Activated CD4-positive, alpha-beta T cell treated with anti-CD3 and anti-CD28 coated beads, Interleukin-2, amount 10 ng/mL, durations not matched to agents 24 days and 14 days (primary cell): ENCODE results near the gene IQCE. TPM values are rescaled to one million over a fixed set of nuclear protein-coding genes. Genes with fewer than 3 reads are reported as not detected.

Source experiments
- DNase-seq: peaks from one replicate; pipeline ENCODE4 v3.0.0; 2022
- H3K27ac Mint-ChIP-seq: one replicate; pipeline ENCODE4 v1.8.0; 2022; ENCODE audit warnings: mild to moderate bottlenecking, mixed read lengths
- H3K27me3 Mint-ChIP-seq: one replicate; pipeline ENCODE4 v1.8.0; 2022; ENCODE audit warnings: mixed read lengths
- H3K36me3 Mint-ChIP-seq: one replicate; pipeline ENCODE4 v1.8.0; 2022; ENCODE audit warnings: low read depth, mild to moderate bottlenecking, mixed read lengths
- H3K4me1 Mint-ChIP-seq: one replicate; pipeline ENCODE4 v1.8.0; 2021; ENCODE audit warnings: mixed read lengths
- H3K4me3 Mint-ChIP-seq: one replicate; pipeline ENCODE4 v1.8.0; 2022; ENCODE audit warnings: mild to moderate bottlenecking, moderate library complexity, mixed read lengths
- H3K9me3 Mint-ChIP-seq: one replicate; pipeline ENCODE4 v1.8.0; 2021; ENCODE audit warnings: mixed read lengths
- intact Hi-C: fragments of 100-400 bp; cut with micrococcal nuclease; formaldehyde crosslinking; loops from one replicate; pipeline ENCODE4 v1.15.1; 2023
- total RNA-seq: library from RNA; stranded (reverse); gene quantifications from 2 replicates; pipeline ENCODE4 v1.2.3, GENCODE V29; 2022

Gene IQCE
- total RNA-seq, 1 donor from 2014 or later = 12.3 TPM

GRCh38 chr7:2517026-2517425 is 41.8 kb upstream of the IQCE start:
- Mint-ChIP-seq H3K9me3 (no peaks in the 10 kb centered on the region), H3K27me3 (peaks cover 7% of the 10 kb centered on the region), H3K4me3 (no peak overlapping the region), H3K36me3 (peaks cover 5% of the 10 kb centered on the region), H3K27ac (no peak overlapping the region), H3K4me1 (peaks cover 36% of the 10 kb centered on the region)
- no peak for DNase-seq
- intact Hi-C loops = loop anchor here (5.0 kb wide), 1 partner anchor 165 kb away; the partner anchor contains the start of gene EIF3B

- Mint-ChIP-seq H3K4me3 (peak overlapping the region; percentile 31), H3K4me1 (peaks cover 35% of the 10 kb centered on the region), H3K36me3 (peaks cover 9% of the 10 kb centered on the region), H3K9me3 (no peaks in the 10 kb centered on the region), H3K27me3 (peaks cover 7% of the 10 kb centered on the region), H3K27ac (peak overlapping the region; percentile 37)
- intact Hi-C loops = loop anchor here (5.0 kb wide), 1 partner anchor 166 kb away; the partner anchor contains the start of gene EIF3B
- no peak for DNase-seq
Measured at GRCh38 chr7:2517678-2518507, 40.9 kb upstream of the IQCE start.

DNA sequence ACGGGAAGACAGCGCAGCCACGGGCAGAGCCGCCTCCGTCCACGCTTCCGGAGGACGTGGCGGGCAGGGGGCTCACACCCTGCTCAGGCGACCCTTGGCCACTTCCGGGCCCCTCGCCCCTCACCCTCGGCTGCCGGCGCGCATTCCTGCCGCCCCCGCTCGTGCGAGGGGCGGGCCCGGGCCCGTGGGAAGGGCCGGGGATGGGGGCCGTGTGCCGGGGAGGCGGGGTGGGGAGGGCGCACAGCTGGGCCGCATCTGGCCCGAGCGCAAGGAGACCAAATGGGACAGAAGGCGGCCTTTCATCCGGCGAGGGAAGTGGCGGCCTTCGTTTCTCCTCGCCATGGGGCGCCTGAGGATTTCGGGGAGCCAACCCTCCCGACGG is 40.1 kb upstream of the IQCE start:
- peak overlapping the region; percentile 75 for H3K4me3 Mint-ChIP-seq
- peaks cover 35% of the 10 kb centered on the region for H3K4me1 Mint-ChIP-seq
- H3K36me3 Mint-ChIP-seq = peaks cover 12% of the 10 kb centered on the region
- no peak for DNase-seq
- no peaks in the 10 kb centered on the region for H3K9me3 Mint-ChIP-seq
- H3K27ac Mint-ChIP-seq = peak overlapping the region; percentile 63
- H3K27me3 Mint-ChIP-seq = peaks cover 7% of the 10 kb centered on the region
- intact Hi-C loops = loop anchor here (1.0 to 5.0 kb wide), 2 partner anchors 7 to 166 kb away; partner anchors contain the start of gene EIF3B

DNA sequence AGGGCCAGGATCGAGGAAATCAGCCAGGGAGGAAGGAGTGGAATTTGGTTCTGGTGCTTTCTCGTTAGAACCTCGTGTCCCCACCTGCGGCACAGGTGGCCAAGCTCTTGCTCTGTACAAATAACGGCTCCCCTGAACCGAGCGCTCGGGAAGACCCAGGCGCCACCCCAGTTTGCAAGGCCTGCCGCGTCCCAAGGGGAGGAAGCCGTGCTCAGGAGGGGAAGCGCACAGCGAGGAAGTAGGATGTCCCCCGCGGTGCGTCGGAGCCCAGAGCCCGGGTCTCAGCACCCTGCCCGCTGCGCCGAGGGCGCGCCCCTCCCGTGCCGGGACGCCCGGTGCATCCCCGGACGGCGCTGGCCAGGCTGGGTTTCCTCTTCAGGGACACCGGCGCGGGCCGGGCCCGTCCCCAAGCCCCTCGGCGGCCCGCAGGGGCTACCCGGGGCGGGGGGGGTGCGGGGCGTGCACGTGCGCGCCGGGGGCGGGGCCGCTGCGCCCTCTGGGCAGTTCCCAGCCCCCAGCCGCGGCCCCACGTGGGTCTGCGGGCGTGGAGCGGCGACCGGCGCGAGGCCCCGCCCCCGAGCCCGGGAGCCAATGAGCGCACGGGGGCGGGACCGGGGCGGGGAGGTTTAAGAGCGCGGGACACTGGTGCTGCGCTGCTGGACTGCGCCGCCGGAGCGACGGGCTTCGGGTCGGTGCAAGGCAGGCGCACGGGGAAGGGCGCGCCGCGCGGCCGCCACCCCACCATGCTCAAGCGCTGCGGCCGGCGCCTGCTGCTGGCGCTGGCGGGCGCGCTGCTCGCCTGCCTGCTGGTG is 39.5 kb upstream of the IQCE start, which contains the start of gene LFNG:
TSS of gene LFNG (plus strand) at position 656 of the 812 bp plus-strand sequence. CDS start at position 744, 88 bp downstream.
- intact Hi-C loops = loop anchor here (1.0 to 5.0 kb wide), 2 partner anchors 8 to 167 kb away; partner anchors contain the start of gene EIF3B
- peaks cover 7% of the 10 kb centered on the region for H3K27me3 Mint-ChIP-seq
- H3K27ac Mint-ChIP-seq = peak within 1 kb of the TSS; percentile 91
- H3K4me3 Mint-ChIP-seq = peak within 1 kb of the TSS; percentile 97
- peak; percentile 96 for DNase-seq
- H3K4me1 Mint-ChIP-seq = peaks cover 35% of the 10 kb centered on the region
- H3K9me3 Mint-ChIP-seq = no peaks in the 10 kb centered on the region
- peaks cover 12% of the 10 kb centered on the region for H3K36me3 Mint-ChIP-seq

- peaks cover 35% of the 10 kb centered on the region for H3K4me1 Mint-ChIP-seq
- peak; percentile 82 for DNase-seq
- H3K27me3 Mint-ChIP-seq = peaks cover 7% of the 10 kb centered on the region
- H3K27ac Mint-ChIP-seq = peak overlapping the region; percentile 91
- intact Hi-C loops = loop anchor here (5.0 kb wide), 3 partner anchors 43 to 192 kb away; partner anchors contain the start of genes CHST12 and GRIFIN
- H3K36me3 Mint-ChIP-seq = peaks cover 12% of the 10 kb centered on the region
- H3K4me3 Mint-ChIP-seq = peak overlapping the region; percentile 97
- no peaks in the 10 kb centered on the region for H3K9me3 Mint-ChIP-seq
Measured at GRCh38 chr7:2520131-2520760, 38.5 kb upstream of the IQCE start.

- peak overlapping the region; percentile 97 for H3K4me3 Mint-ChIP-seq
- H3K27me3 Mint-ChIP-seq = peaks cover 7% of the 10 kb centered on the region
- H3K36me3 Mint-ChIP-seq = peaks cover 14% of the 10 kb centered on the region
- intact Hi-C loops = loop anchor here (5.0 kb wide), 3 partner anchors 44 to 191 kb away; partner anchors contain the start of genes CHST12 and GRIFIN
- peak; percentile 72 for DNase-seq
- H3K9me3 Mint-ChIP-seq = no peaks in the 10 kb centered on the region
- peak overlapping the region; percentile 91 for H3K27ac Mint-ChIP-seq
- peaks cover 36% of the 10 kb centered on the region for H3K4me1 Mint-ChIP-seq
Measured at GRCh38 chr7:2520761-2521290, 38.0 kb upstream of the IQCE start.

DNA sequence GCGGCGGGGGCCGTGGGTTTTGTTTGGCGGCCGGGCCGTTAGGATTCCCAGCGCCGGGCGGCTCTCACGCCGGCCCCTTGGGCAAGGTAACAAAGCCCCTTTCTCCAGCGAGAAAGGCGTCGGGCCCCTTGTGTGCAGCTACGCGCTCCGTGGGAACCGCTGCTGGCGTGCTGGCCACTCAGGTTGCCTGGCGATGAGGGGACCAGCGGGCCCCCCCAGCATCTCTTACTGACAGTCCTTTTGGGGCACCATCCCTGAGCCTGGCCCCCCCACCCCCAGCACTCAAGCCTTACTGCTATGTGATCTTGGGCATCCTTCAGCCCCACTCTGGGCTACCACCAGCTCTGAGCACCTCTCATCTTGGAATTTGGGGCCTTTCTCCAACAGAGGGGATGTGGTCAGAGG is 37.4 kb upstream of the IQCE start:
- intact Hi-C loops = loop anchor here (5.0 kb wide), 3 partner anchors 44 to 191 kb away; partner anchors contain the start of genes CHST12 and GRIFIN
- Mint-ChIP-seq H3K9me3 (no peaks in the 10 kb centered on the region), H3K4me3 (peak overlapping the region; percentile 97), H3K27ac (peak overlapping the region; percentile 93), H3K27me3 (peaks cover 7% of the 10 kb centered on the region), H3K4me1 (peaks cover 37% of the 10 kb centered on the region), H3K36me3 (peaks cover 17% of the 10 kb centered on the region)
- DNase-seq = no peak

- Mint-ChIP-seq H3K9me3 (no peaks in the 10 kb centered on the region), H3K27me3 (peaks cover 7% of the 10 kb centered on the region), H3K4me1 (peaks cover 38% of the 10 kb centered on the region), H3K36me3 (peaks cover 19% of the 10 kb centered on the region), H3K27ac (peak overlapping the region; percentile 93), H3K4me3 (peak overlapping the region; percentile 97)
- DNase-seq = peak; percentile 90
- intact Hi-C loops = loop anchor here (1.0 to 5.0 kb wide), 7 partner anchors 8 to 190 kb away; partner anchors contain the start of genes BRAT1, CHST12 and GRIFIN
Measured at GRCh38 chr7:2521952-2522591, 36.7 kb upstream of the IQCE start.

GRCh38 chr7:2522780-2523433 is 35.9 kb upstream of the IQCE start:
- Mint-ChIP-seq H3K4me3 (peak overlapping the region; percentile 97), H3K27me3 (peaks cover 2% of the 10 kb centered on the region), H3K36me3 (peaks cover 21% of the 10 kb centered on the region), H3K27ac (peak overlapping the region; percentile 93), H3K4me1 (peaks cover 38% of the 10 kb centered on the region), H3K9me3 (no peaks in the 10 kb centered on the region)
- peak; percentile 80 for DNase-seq
- intact Hi-C loops = loop anchor here (1.0 to 5.0 kb wide), 7 partner anchors 7 to 189 kb away; partner anchors contain the start of genes BRAT1, CHST12 and GRIFIN

DNA sequence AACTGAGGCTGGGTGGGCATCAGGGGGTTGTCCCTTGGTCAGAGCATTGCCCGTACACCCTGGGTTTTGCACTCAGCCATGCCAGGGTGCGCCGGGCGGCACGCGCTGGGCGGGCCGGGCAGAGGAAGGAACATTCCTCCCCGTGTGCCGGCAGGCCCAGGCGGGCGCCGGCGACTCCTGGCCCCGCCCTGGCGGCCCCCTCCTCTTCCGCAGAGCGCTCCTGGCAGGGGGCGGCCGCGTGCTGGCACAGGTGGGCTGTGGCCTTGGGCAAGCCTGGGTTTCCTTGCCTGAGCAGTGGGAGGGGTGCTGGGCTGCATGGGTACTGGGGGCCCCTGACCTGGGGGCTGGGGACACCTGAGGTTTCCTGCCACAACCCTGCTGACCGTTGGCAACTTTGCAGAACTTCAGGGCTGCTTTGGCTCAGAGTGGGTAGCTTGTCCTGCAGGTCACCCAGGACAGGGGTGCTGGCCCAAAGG is 35.3 kb upstream of the IQCE start:
- peaks cover 42% of the 10 kb centered on the region for H3K4me1 Mint-ChIP-seq
- DNase-seq = no peak
- H3K4me3 Mint-ChIP-seq = peak overlapping the region; percentile 97
- H3K27me3 Mint-ChIP-seq = no peaks in the 10 kb centered on the region
- intact Hi-C loops = loop anchor here (2.0 to 5.0 kb wide), 4 partner anchors 15 to 189 kb away; partner anchors contain the start of genes CHST12 and GRIFIN
- H3K36me3 Mint-ChIP-seq = peaks cover 24% of the 10 kb centered on the region
- H3K9me3 Mint-ChIP-seq = no peaks in the 10 kb centered on the region
- H3K27ac Mint-ChIP-seq = no peak overlapping the region

DNA sequence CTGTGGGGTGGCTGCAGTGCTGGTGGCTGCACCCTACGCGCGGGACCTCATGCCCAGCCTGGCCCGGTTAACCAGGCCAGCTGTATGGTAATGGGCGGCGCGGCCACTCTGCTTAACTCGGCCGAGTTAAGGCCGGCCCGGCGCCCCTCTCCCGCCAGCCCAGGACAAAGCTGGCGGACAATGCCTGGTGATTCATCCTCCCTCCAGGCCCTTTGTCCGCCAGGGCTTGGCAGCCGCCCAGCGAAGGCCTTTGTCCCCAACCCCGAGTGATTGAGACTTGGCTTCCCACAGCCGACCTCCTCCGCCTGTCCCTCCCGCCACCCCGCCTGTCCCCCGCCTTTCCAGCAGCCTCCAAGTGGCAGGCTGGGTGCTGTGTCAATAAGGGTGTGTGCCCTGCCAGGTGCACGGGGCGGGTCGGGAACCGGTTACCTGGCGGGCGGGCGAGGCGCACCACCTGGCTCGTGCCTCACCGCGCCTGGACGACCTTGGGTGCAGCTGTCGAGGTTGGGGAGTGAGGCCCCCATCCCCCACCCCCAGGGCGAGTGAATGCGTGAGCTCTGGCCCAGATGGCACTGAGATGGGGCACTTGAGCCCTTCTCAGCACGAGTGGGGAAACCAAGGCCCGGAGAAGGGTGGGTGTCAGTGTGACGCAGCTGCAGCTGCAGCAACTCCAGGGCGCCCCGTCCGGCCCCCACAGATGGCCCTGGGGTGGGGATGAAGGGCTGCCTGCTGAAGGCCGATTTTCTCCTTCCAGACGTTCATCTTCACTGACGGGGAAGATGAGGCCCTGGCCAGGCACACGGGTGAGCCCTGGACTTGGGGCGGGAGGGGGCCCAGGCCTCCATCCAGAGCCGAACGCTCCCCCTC is 34.6 kb upstream of the IQCE start:
- Mint-ChIP-seq H3K4me1 (peaks cover 48% of the 10 kb centered on the region), H3K4me3 (no peak overlapping the region), H3K27ac (no peak overlapping the region), H3K9me3 (no peaks in the 10 kb centered on the region), H3K27me3 (no peaks in the 10 kb centered on the region), H3K36me3 (peaks cover 24% of the 10 kb centered on the region)
- intact Hi-C loops = loop anchor here (2.0 to 5.0 kb wide), 4 partner anchors 15 to 188 kb away; partner anchors contain the start of genes CHST12 and GRIFIN
- DNase-seq = no peak
